ENCODE results near the gene CCDC24.

GRCh38 chr1:43975249-43975961 is 16.0 kb upstream of the CCDC24 start:
- TF ChIP-seq POLR2A (IDR thresholded peaks at IDR 0.05; ENCODE audit: low read length), result no peak
- TF ChIP-seq GATA1 (IDR thresholded peaks at IDR 0.05; ENCODE audit: low read depth, low read length), result no peak
